Tibial nerve (tissue), 4 donors: ENCODE data around the gene SPTLC2.
"Not testable (repeated sequence)": the region's sequence is repeated elsewhere in the genome, so short reads cannot be mapped to it uniquely, and the experiment has no call there.

ENCODE experiments used
- EP300 ChIP-seq, 2 donors: sonication (generic); formaldehyde crosslinking; IDR thresholded peaks; one replicate each; pipeline ENCODE4 v1.6.1; 2017; ENCODE audit warnings: antibody characterized with exemption in 2 of 2, mild to moderate bottlenecking in 1 of 2
- POLR2A ChIP-seq, 2 donors: fragments of 450-650 bp; IDR thresholded peaks; one replicate each; pipeline ENCODE4 v1.6.1; 2017; ENCODE audit warnings: antibody characterized with exemption in 2 of 2, mild to moderate bottlenecking in 2 of 2, moderate library complexity in 2 of 2
- TF ChIP-seq, protein P1 (sequence below), 5 experiments: fragments of 200-600 bp in 3 of 5; fragments of 450-650 bp in 2 of 5; sonication (generic) in 3 of 5; IDR thresholded peaks; one replicate each; pipeline ENCODE4 v1.5.1; 2016 to 2019; ENCODE audit warnings: antibody characterized with exemption in 5 of 5, mild to moderate bottlenecking in 3 of 5, moderate library complexity in 2 of 5

DNA sequence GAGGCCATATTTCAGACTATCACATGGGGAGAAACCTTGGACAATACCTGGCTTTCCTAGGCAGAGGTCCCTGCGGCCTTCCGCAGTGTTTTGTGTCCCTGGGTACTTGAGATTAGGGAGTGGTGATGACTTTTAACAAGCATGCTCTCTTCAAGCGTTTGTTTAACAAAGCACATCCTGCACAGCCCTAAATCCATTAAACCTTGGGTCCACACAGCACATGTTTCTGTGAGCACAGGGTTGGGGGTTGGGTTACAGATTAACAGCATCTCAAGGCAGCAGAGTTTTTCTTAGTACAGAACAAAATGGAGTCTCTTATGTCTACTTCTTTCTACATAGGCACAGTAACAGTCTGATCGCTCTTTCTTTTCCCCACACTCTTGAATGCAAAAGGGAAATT lies 19.4 kb upstream of the SPTLC2 start:
- TF ChIP-seq, protein P1, sequence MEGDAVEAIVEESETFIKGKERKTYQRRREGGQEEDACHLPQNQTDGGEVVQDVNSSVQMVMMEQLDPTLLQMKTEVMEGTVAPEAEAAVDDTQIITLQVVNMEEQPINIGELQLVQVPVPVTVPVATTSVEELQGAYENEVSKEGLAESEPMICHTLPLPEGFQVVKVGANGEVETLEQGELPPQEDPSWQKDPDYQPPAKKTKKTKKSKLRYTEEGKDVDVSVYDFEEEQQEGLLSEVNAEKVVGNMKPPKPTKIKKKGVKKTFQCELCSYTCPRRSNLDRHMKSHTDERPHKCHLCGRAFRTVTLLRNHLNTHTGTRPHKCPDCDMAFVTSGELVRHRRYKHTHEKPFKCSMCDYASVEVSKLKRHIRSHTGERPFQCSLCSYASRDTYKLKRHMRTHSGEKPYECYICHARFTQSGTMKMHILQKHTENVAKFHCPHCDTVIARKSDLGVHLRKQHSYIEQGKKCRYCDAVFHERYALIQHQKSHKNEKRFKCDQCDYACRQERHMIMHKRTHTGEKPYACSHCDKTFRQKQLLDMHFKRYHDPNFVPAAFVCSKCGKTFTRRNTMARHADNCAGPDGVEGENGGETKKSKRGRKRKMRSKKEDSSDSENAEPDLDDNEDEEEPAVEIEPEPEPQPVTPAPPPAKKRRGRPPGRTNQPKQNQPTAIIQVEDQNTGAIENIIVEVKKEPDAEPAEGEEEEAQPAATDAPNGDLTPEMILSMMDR (IDR thresholded peaks at IDR 0.05): not testable (repeated sequence)
- TF ChIP-seq EP300, POLR2A (IDR thresholded peaks at IDR 0.05): not testable (repeated sequence)
